Activated CD4-positive, alpha-beta memory T cell treated with anti-CD3 and anti-CD28 coated beads for 36 hours (primary cell): ENCODE results near the gene RPS6KA3. TPM values are rescaled to one million over a fixed set of nuclear protein-coding genes. Genes with fewer than 3 reads are reported as not detected.
"Not testable (repeated sequence)": the region's sequence is repeated elsewhere in the genome, so short reads cannot be mapped to it uniquely, and the experiment has no call there.

Experiments
- CTCF ChIA-PET: fragments of 350-600 bp; sonication (Branson Sonifier 250); formaldehyde crosslinking; loops from one replicate; lab custom pipeline; 2021; ENCODE audit warnings: antibody characterized with exemption, inconsistent platforms; lab: Charles Lee
- POLR2A ChIA-PET: fragments of 350-600 bp; sonication (Branson Sonifier 250); formaldehyde crosslinking; loops from one replicate; lab custom pipeline; 2021; ENCODE audit warnings: antibody characterized with exemption; lab: Charles Lee
- DNase-seq: peaks from one replicate; pipeline ENCODE4 v3.0.0-alpha.2; 2020
- H3K27ac Mint-ChIP-seq: one replicate; pipeline ENCODE4 v1.8.0; 2021; ENCODE audit warnings: mixed read lengths
- H3K27me3 Mint-ChIP-seq: one replicate; pipeline ENCODE4 v1.8.0; 2021; ENCODE audit warnings: mixed read lengths
- H3K36me3 Mint-ChIP-seq: one replicate; pipeline ENCODE4 v1.8.0; 2021; ENCODE audit warnings: mixed read lengths
- H3K4me1 Mint-ChIP-seq: one replicate; pipeline ENCODE4 v1.8.0; 2021; ENCODE audit warnings: low read depth, mixed read lengths
- H3K4me3 Mint-ChIP-seq: one replicate; pipeline ENCODE4 v1.8.0; 2021; ENCODE audit warnings: mild to moderate bottlenecking, mixed read lengths
- H3K9me3 Mint-ChIP-seq: one replicate; pipeline ENCODE4 v1.8.0; 2021; ENCODE audit warnings: mixed read lengths
- intact Hi-C: fragments of 100-400 bp; cut with micrococcal nuclease; formaldehyde crosslinking; loops from one replicate; pipeline ENCODE4 v1.15.1; 2023
- total RNA-seq, 2 experiments: library from RNA; stranded (reverse); gene quantifications; one replicate each; pipeline ENCODE4 v1.2.3, GENCODE V29; 2021

The RPS6KA3 gene
- total RNA-seq, 2 experiments from 2014 or later, result 51.8 to 52.0 TPM

GRCh38 chrX:20130357-20130756 lies 136.4 kb downstream of the RPS6KA3 start:
- POLR2A ChIA-PET, result no interaction called here
- no peaks in the 10 kb centered on the region for H3K27me3 Mint-ChIP-seq
- intact Hi-C loops, result no loop called here
- no peaks in the 10 kb centered on the region for H3K9me3 Mint-ChIP-seq
- H3K4me3 Mint-ChIP-seq, result no peak overlapping the region
- no peak for DNase-seq
- no peaks in the 10 kb centered on the region for H3K4me1 Mint-ChIP-seq
- CTCF ChIA-PET, result no interaction called here
- H3K27ac Mint-ChIP-seq, result no peak overlapping the region
- H3K36me3 Mint-ChIP-seq, result peaks cover 9% of the 10 kb centered on the region

GRCh38 chrX:20129547-20129946 lies 137.2 kb downstream of the RPS6KA3 start:
- H3K27ac Mint-ChIP-seq, result no peak overlapping the region
- ChIA-PET CTCF (no interaction called here), POLR2A (no interaction called here)
- H3K36me3 Mint-ChIP-seq, result peaks cover 6% of the 10 kb centered on the region
- H3K4me1 Mint-ChIP-seq, result no peaks in the 10 kb centered on the region
- no peak for DNase-seq
- intact Hi-C loops, result loop anchor here (10.0 kb wide), 2 partner anchors 225 to 755 kb away; no protein-coding TSS in a partner anchor
- H3K9me3 Mint-ChIP-seq, result no peaks in the 10 kb centered on the region
- H3K4me3 Mint-ChIP-seq, result no peak overlapping the region
- no peaks in the 10 kb centered on the region for H3K27me3 Mint-ChIP-seq

GRCh38 chrX:20128670-20129069 lies 138.0 kb downstream of the RPS6KA3 start:
- ChIA-PET CTCF (interaction anchor here (1.0 kb wide), 1 partner anchor 223 kb away, joined by 4 read pairs; no protein-coding TSS in a partner anchor), POLR2A (no interaction called here)
- no peak for DNase-seq
- H3K36me3 Mint-ChIP-seq, result peaks cover 6% of the 10 kb centered on the region
- H3K27me3 Mint-ChIP-seq, result no peaks in the 10 kb centered on the region
- intact Hi-C loops, result loop anchor here (10.0 kb wide), 2 partner anchors 224 to 754 kb away; no protein-coding TSS in a partner anchor
- no peak overlapping the region for H3K4me3 Mint-ChIP-seq
- no peaks in the 10 kb centered on the region for H3K9me3 Mint-ChIP-seq
- no peaks in the 10 kb centered on the region for H3K4me1 Mint-ChIP-seq
- H3K27ac Mint-ChIP-seq, result no peak overlapping the region

- H3K9me3 Mint-ChIP-seq, POLR2A ChIA-PET, DNase-seq, H3K27ac Mint-ChIP-seq, H3K4me1 Mint-ChIP-seq, H3K4me3 Mint-ChIP-seq, H3K36me3 Mint-ChIP-seq, H3K27me3 Mint-ChIP-seq, CTCF ChIA-PET: not testable (repeated sequence)
- intact Hi-C loops, result loop anchor here (10.0 kb wide), 2 partner anchors 223 to 753 kb away; no protein-coding TSS in a partner anchor
Observed at GRCh38 chrX:20127440-20127839, 139.3 kb downstream of the RPS6KA3 start.

GRCh38 chrX:20126833-20127232 lies 139.9 kb downstream of the RPS6KA3 start:
- H3K9me3 Mint-ChIP-seq, H3K27me3 Mint-ChIP-seq, H3K36me3 Mint-ChIP-seq, H3K4me3 Mint-ChIP-seq, DNase-seq, CTCF ChIA-PET, H3K27ac Mint-ChIP-seq, POLR2A ChIA-PET, H3K4me1 Mint-ChIP-seq: not testable (repeated sequence)
- intact Hi-C loops, result loop anchor here (10.0 kb wide), 2 partner anchors 222 to 752 kb away; no protein-coding TSS in a partner anchor

GRCh38 chrX:20124964-20125363 lies 141.7 kb downstream of the RPS6KA3 start:
- Mint-ChIP-seq H3K9me3 (no peaks in the 10 kb centered on the region), H3K4me1 (no peaks in the 10 kb centered on the region), H3K36me3 (peaks cover 3% of the 10 kb centered on the region), H3K27ac (no peak overlapping the region), H3K4me3 (no peak overlapping the region), H3K27me3 (no peaks in the 10 kb centered on the region)
- no peak for DNase-seq
- CTCF ChIA-PET, result no interaction called here
- intact Hi-C loops, result loop anchor here (10.0 kb wide), 2 partner anchors 220 to 750 kb away; no protein-coding TSS in a partner anchor
- POLR2A ChIA-PET, result no interaction called here

- H3K27me3 Mint-ChIP-seq, result peaks cover 11% of the 10 kb centered on the region
- no peaks in the 10 kb centered on the region for H3K36me3 Mint-ChIP-seq
- no peak for DNase-seq
- no peaks in the 10 kb centered on the region for H3K9me3 Mint-ChIP-seq
- ChIA-PET CTCF (interaction anchor here (1.2 to 1.3 kb wide), 2 partner anchors 50 to 213 kb away, joined by 3 to 4 read pairs; no protein-coding TSS in a partner anchor), POLR2A (interaction anchor here (0.8 kb wide), 1 partner anchor 15 kb away, joined by 3 read pairs; no protein-coding TSS in a partner anchor)
- H3K27ac Mint-ChIP-seq, result no peak overlapping the region
- intact Hi-C loops, result no loop called here
- peaks cover 5% of the 10 kb centered on the region for H3K4me1 Mint-ChIP-seq
- H3K4me3 Mint-ChIP-seq, result no peak overlapping the region
Observed at GRCh38 chrX:20118065-20118824, 148.5 kb downstream of the RPS6KA3 start.

- H3K4me1 Mint-ChIP-seq, result peaks cover 5% of the 10 kb centered on the region
- CTCF ChIA-PET, result no interaction called here
- H3K36me3 Mint-ChIP-seq, result no peaks in the 10 kb centered on the region
- no peaks in the 10 kb centered on the region for H3K9me3 Mint-ChIP-seq
- peaks cover 11% of the 10 kb centered on the region for H3K27me3 Mint-ChIP-seq
- H3K27ac Mint-ChIP-seq, result no peak within 1 kb of the TSS
- intact Hi-C loops, result no loop called here
- DNase-seq, result no peak
- H3K4me3 Mint-ChIP-seq, result no peak within 1 kb of the TSS
- POLR2A ChIA-PET, result no interaction called here
Observed at GRCh38 chrX:20116577-20117240, 150.0 kb downstream of the RPS6KA3 start, which contains the start of gene MAP7D2. Gene MAP7D2 (minus strand): TSS chrX:20116907. CDS start chrX:20116879, 28 bp downstream.

GRCh38 chrX:20116087-20116576 lies 150.6 kb downstream of the RPS6KA3 start:
- H3K27me3 Mint-ChIP-seq, result peaks cover 11% of the 10 kb centered on the region
- ChIA-PET CTCF (no interaction called here), POLR2A (no interaction called here)
- intact Hi-C loops, result no loop called here
- DNase-seq, result no peak
- no peaks in the 10 kb centered on the region for H3K36me3 Mint-ChIP-seq
- no peak overlapping the region for H3K27ac Mint-ChIP-seq
- H3K9me3 Mint-ChIP-seq, result no peaks in the 10 kb centered on the region
- peaks cover 5% of the 10 kb centered on the region for H3K4me1 Mint-ChIP-seq
- no peak overlapping the region for H3K4me3 Mint-ChIP-seq

GRCh38 chrX:20112022-20112774 lies 154.5 kb downstream of the RPS6KA3 start:
- Mint-ChIP-seq H3K9me3 (no peaks in the 10 kb centered on the region), H3K27me3 (peaks cover 11% of the 10 kb centered on the region), H3K4me1 (peaks cover 2% of the 10 kb centered on the region), H3K4me3 (no peak overlapping the region), H3K27ac (no peak overlapping the region), H3K36me3 (no peaks in the 10 kb centered on the region)
- CTCF ChIA-PET, result no interaction called here
- no peak for DNase-seq
- intact Hi-C loops, result no loop called here
- POLR2A ChIA-PET, result no interaction called here

- Mint-ChIP-seq H3K27me3 (peaks cover 9% of the 10 kb centered on the region), H3K4me3 (no peak overlapping the region), H3K36me3 (no peaks in the 10 kb centered on the region), H3K27ac (no peak overlapping the region), H3K4me1 (peaks cover 2% of the 10 kb centered on the region), H3K9me3 (no peaks in the 10 kb centered on the region)
- CTCF ChIA-PET, result no interaction called here
- intact Hi-C loops, result no loop called here
- POLR2A ChIA-PET, result no interaction called here
- no peak for DNase-seq
Observed at GRCh38 chrX:20111271-20111670, 155.4 kb downstream of the RPS6KA3 start.
